Fibroblast of the aortic adventitia (primary cell): ENCODE results near the gene VKORC1L1. TPM values are rescaled to one million over a fixed set of nuclear protein-coding genes. Genes with fewer than 3 reads are reported as not detected.

Experiments
- DNase-seq: peaks from one replicate; pipeline ENCODE4 v3.0.0-alpha.2; 2010; ENCODE audit warnings: low read depth
- H3K4me3 ChIP-seq: 2 replicates; pipeline ENCODE4 v1.5.1; 2011; ENCODE audit warnings: low read depth, mild to moderate bottlenecking, control low read depth, low read length, moderate library complexity
- small RNA-seq: library from RNA; depleted of rRNA; stranded (forward); fragments of <200 nt; gene quantifications from one replicate; pipeline ENCODE3, GENCODE V24; 2012
- total RNA-seq: library from RNA; depleted of rRNA; stranded (reverse); fragments of >200 nt; gene quantifications from 2 replicates; pipeline ENCODE4 v1.2.3, GENCODE V29; 2012; ENCODE audit warnings: low replicate concordance
- TF ChIP-seq, protein P1 (sequence below): IDR thresholded peaks from 2 replicates; pipeline ENCODE4 v1.5.1; 2011; ENCODE audit warnings: mild to moderate bottlenecking, low read length, control low read depth, inconsistent platforms; ENCODE audit not compliant: insufficient read depth

Gene VKORC1L1
- total RNA-seq, 1 donor, result 17.8 TPM

DNA sequence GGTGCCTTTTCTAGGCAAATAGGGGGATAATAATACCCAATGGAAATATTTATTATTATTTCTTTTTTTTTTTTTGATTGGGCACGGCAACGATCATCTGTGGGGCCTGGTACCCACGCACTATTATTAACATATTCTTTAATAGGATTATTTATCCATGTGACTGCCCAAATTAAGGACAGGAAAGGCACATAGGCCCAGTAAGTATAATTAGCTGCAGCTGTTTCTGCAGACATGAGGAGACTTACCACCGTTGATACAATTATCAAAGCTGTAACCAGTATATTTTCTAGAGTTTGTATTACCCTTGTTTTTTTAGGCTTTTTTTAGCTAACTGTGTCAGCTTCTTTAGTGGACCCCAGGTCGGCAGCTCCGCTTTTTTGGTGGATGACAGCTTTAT lies 134.4 kb downstream of the VKORC1L1 start:
- H3K4me3 ChIP-seq, result no peak overlapping the region
- TF ChIP-seq, protein P1, sequence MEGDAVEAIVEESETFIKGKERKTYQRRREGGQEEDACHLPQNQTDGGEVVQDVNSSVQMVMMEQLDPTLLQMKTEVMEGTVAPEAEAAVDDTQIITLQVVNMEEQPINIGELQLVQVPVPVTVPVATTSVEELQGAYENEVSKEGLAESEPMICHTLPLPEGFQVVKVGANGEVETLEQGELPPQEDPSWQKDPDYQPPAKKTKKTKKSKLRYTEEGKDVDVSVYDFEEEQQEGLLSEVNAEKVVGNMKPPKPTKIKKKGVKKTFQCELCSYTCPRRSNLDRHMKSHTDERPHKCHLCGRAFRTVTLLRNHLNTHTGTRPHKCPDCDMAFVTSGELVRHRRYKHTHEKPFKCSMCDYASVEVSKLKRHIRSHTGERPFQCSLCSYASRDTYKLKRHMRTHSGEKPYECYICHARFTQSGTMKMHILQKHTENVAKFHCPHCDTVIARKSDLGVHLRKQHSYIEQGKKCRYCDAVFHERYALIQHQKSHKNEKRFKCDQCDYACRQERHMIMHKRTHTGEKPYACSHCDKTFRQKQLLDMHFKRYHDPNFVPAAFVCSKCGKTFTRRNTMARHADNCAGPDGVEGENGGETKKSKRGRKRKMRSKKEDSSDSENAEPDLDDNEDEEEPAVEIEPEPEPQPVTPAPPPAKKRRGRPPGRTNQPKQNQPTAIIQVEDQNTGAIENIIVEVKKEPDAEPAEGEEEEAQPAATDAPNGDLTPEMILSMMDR, result no peak
- no peak for DNase-seq

Small RNA genes lying within 50 kb of the gene (small RNA-seq; reads per million reads assigned to genes)
- gene AC073261.1 (not detected), gene RNU6-973P (not detected)

Other genes starting within 250 kb of the VKORC1L1 start
- gene GUSB, start 109.1 kb downstream of the VKORC1L1 start, total RNA-seq, result 22.3 and 25.9 TPM in 2 replicates
- 13.9 and 45.8 TPM in 2 replicates for gene ASL, start 202.7 kb downstream of the VKORC1L1 start, total RNA-seq
- 36.1 and 46.8 TPM in 2 replicates for gene CRCP, start 241.8 kb downstream of the VKORC1L1 start, total RNA-seq